Spleen (tissue), 7 donors: ENCODE measurements around the gene METTL24.

Experiments
- POLR2A ChIP-seq, 3 donors: fragments of 450-650 bp; IDR thresholded peaks; one replicate each; pipeline ENCODE4 v1.5.1; 2017; ENCODE audit warnings: antibody characterized with exemption in 3 of 3, mild to moderate bottlenecking in 1 of 3
- TF ChIP-seq, protein P1 (sequence below), 11 experiments: fragments of 200-600 bp in 7 of 11; fragments of 450-650 bp in 4 of 11; sonication (generic) in 4 of 11; IDR thresholded peaks in 8 of 11; conservative IDR thresholded peaks in 3 of 11; 1 replicate in 7 of 11; 2 replicates in 4 of 11; pipeline versions ENCODE4 v1.4.0 to v1.8.0; 2016 to 2021; ENCODE audit warnings: antibody characterized with exemption in 11 of 11, inconsistent platforms in 4 of 11, mild to moderate bottlenecking in 1 of 11
- donor health status: DM: no; HTN: no; CAD: no; lungs with moderate emphysema.
- donor health status: DM: no; HTN: no; CAD: no.
- donor health status: DM: no; HTN: no; CAD: no.

GRCh38 chr6:110318971-110319370 is 39.2 kb downstream of the METTL24 start:
- TF ChIP-seq, protein P1, sequence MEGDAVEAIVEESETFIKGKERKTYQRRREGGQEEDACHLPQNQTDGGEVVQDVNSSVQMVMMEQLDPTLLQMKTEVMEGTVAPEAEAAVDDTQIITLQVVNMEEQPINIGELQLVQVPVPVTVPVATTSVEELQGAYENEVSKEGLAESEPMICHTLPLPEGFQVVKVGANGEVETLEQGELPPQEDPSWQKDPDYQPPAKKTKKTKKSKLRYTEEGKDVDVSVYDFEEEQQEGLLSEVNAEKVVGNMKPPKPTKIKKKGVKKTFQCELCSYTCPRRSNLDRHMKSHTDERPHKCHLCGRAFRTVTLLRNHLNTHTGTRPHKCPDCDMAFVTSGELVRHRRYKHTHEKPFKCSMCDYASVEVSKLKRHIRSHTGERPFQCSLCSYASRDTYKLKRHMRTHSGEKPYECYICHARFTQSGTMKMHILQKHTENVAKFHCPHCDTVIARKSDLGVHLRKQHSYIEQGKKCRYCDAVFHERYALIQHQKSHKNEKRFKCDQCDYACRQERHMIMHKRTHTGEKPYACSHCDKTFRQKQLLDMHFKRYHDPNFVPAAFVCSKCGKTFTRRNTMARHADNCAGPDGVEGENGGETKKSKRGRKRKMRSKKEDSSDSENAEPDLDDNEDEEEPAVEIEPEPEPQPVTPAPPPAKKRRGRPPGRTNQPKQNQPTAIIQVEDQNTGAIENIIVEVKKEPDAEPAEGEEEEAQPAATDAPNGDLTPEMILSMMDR (IDR thresholded peaks at IDR 0.05 in 8 of 11, conservative IDR thresholded peaks at IDR 0.05 in 3 of 11): no peak
- TF ChIP-seq POLR2A (IDR thresholded peaks at IDR 0.05): no peak
